Kidney capillary endothelial cell (primary cell): ENCODE results near the gene MIX23.

Experiments
- DNase-seq: peaks from one replicate; pipeline ENCODE4 v3.0.0-alpha.2; 2018; ENCODE audit warnings: low spot score

MIX23 gene

GRCh38 chr3:122351612-122352011, 31.4 kb downstream of the MIX23 start:
- no peak for DNase-seq

DNA sequence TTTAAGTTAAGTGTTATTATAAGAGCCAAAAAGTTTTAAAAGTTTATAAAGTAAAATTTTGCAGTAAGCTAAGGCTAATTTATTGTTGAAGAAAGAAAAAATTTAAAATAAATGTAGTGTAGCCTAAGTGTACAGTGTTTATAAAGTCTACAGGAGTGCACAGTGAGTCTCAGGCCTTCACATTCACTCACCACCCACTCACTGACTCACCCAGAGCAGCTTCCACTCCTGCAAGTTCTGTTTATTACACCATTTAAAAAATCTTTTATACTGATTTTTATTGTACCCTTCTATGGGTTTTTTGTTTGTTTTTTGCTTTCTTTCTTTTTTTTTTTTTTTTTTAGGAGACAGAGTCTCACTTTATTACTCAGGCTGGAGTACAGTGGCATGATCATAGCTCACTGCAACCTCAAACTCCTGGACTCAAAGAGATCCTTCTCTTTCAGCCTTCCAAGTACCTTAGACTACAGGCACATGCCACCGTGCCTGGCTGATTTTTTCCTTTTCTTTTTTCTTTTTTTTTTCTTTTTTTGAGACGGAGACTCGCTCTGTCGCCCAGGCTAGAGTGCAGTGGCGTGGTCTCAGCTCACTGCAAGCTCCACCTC, 32.1 kb downstream of the MIX23 start:
- DNase-seq, result no peak

DNA sequence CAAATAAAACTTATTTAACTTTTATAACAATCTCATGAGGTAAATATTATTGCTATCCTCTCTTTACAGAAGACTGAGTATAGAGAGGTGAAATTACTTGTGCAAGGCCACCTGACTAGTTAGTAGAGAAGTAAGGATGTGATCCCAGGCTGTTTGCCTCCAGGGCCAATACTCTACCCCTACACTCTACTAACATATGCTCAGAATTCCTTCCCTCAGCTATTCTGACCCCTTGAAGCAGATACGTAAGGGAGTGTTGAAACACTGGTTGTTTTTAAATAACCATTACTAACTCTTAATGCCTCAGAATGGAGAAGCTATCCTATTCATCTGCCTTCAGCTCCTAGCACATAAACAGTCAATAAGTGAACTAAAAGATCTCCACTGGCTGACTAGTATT, 33.9 kb downstream of the MIX23 start:
- no peak for DNase-seq

DNA sequence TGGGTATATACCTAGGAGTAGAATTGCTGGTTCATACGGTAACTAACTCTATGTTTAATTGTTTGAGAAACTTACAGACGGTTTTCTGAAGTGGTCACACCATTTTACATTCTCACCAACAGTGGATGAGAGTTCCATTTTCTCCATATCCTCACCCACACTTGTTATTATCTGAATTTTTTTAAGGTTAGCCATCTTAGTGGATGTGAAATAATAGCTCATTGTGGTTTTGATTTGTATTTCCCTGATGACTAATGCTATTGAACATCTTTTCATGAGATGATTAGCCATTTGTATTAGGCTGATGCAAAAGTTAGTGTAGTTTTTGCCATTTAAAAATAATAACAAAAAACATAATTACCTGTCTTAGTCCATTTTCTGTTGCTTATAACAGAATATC, 39.4 kb downstream of the MIX23 start:
- no peak for DNase-seq

- DNase-seq, result no peak
Observed at GRCh38 chr3:122342803-122343202, 40.2 kb downstream of the MIX23 start.

- DNase-seq, result no peak
Observed at GRCh38 chr3:122332551-122332950, 50.5 kb downstream of the MIX23 start.

DNA sequence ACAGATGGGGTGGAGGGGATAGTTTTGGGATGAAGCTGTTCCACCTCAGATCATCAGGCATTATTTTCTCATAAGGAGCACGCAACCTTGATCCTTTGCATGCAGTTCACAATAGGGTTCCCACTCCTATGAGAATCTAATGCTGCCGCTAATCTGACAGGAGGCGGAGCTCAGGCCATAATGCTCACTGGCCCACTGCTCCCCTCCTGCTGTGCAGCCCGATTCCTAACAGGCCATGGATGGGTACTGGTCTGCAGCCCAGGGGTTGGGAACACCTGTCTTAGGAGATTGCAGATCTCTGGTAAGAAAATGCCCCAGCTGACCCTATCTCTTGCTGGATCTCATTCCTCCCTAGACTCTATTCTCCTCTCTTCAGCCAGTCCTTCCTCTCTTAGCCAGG, 51.1 kb downstream of the MIX23 start:
- no peak for DNase-seq

DNA sequence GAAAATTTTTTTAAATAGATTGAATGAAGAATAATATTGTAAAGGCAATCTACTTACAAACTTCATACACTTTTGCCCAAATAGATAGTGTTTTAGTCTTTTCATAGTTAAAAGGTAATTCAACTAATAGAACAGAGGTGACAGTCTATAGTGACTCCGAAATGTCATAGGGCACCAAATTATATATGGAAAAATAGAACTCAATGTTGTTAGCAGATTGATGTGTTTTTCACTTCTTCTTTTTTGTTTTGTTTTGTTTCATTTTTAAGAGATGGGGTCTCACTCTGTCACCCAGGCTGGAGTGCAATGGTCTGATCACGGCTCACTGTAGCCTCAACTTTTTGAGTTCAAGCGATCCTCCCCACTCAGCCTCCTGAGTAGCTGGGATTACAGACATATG, 57.3 kb downstream of the MIX23 start:
- DNase-seq, result no peak

DNA sequence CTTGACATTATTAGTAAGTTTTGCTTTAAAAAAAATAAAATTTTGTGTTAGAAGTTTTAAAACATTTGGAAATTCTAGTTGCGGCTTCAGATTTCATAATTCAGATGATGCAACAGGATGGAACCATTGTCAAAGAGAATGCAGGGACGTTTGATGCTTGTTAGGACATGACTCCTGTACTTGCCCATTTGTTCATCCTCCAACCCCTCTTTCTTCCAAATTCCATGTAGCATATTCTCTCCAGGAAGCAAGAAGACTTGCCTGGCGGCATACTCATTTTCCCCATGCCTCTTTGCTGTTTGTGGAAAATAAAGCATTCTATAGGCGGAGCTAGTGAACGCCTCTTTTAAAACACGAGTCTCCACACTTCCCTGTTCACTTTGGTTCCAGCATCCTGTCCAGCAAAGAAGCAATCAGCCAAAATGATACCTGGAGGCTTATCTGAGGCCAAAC, 58.1 kb downstream of the MIX23 start, which contains the start of gene CSTA:
TSS of gene CSTA (plus strand) at position 378 of the 453 bp plus-strand sequence. CDS start at position 423, 45 bp downstream.
- DNase-seq, result no peak

GRCh38 chr3:122322095-122323075, 60.6 kb downstream of the MIX23 start:
- DNase-seq, result no peak

DNA sequence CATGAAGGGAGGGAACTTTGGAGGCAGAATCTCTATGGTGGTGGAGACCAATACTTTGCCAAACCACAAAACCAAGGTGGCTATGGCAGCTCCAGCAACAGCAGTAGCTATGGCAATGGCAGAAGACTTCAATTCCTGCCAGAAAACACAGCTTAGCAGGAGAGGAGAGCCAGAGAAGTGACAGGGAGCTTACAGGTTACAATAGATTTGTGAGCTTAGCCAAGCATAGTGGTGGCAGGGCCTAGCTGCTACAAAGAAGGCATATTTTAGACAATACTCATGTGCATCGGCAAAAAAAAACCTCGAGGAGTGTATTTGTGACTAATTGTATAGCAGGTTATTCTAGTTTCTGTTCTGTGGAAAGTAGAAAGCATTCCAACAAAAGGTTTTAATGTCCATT, 64.4 kb downstream of the MIX23 start:
- no peak for DNase-seq

DNA sequence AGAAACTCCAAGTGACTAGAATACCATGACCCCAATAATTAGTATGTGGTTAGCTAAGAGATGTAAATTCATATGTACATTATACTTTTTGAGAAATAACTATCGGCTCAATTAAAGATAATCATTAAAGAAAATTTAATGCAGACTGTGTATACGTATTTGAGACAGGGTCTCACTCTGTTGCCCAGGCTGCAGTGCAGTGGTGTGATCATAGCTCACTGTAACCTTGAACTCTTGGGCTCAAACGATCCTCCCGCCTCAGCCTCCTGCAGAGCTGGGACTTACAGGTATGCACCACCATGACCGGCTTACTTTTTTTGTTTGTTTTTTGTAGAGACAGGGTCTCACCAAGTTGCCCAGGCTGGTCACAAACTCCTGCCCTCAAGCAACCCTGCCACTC, 66.7 kb downstream of the MIX23 start:
- no peak for DNase-seq

GRCh38 chr3:122315619-122316018, 67.4 kb downstream of the MIX23 start:
- no peak for DNase-seq

GRCh38 chr3:122314228-122314876, 68.7 kb downstream of the MIX23 start:
- no peak for DNase-seq

GRCh38 chr3:122313281-122313680, 69.8 kb downstream of the MIX23 start:
- DNase-seq, result no peak

DNA sequence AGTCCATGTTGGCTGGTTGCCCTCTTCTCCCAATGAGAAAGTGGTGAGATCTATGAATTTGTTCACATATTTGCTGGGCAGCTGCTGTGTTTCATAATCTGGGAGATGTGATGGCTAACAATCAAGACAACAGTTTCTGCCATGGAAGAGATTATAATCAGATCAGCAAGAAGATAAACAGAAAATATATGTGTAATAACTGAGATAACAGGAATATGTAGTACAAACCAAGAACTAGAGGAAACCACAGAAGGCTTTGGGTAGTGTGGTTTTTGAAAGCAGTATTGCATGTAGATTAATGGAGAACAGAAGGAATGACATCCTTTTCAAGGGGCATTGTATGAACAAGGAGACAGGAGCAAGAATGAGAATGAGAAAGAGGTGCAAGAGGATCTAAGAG, 70.2 kb downstream of the MIX23 start:
- no peak for DNase-seq

GRCh38 chr3:122310361-122310760, 72.7 kb downstream of the MIX23 start:
- no peak for DNase-seq
